Neutrophil (primary cell): Measurements from ENCODE around the gene GIMAP7.
"Not testable (repeated sequence)": the region's sequence is repeated elsewhere in the genome, so short reads cannot be mapped to it uniquely, and the experiment has no call there.

Source experiments
- H3K27ac ChIP-seq: fragments of 200-600 bp; sonication (generic); 2 replicates; pipeline ENCODE4 v1.5.1; 2016; ENCODE audit warnings: mild to moderate bottlenecking, moderate library complexity
- H3K27me3 ChIP-seq: fragments of 200-600 bp; sonication (generic); 2 replicates; pipeline ENCODE4 v1.6.0; 2016; ENCODE audit warnings: mild to moderate bottlenecking
- H3K36me3 ChIP-seq: fragments of 200-600 bp; sonication (generic); 2 replicates; pipeline ENCODE4 v1.5.1; 2017
- H3K4me1 ChIP-seq, 2 experiments: fragments of 200-600 bp in 1 of 2; sonication (generic) in 1 of 2; 1 replicate in 1 of 2; 2 replicates in 1 of 2; pipeline versions ENCODE4 v1.5.1 to v1.6.1; 2013 to 2016; ENCODE audit warnings: low read depth in 1 of 2, low read length in 1 of 2, mild to moderate bottlenecking in 1 of 2, moderate library complexity in 1 of 2; ENCODE audit not compliant: control insufficient read depth in 1 of 2, insufficient read depth in 1 of 2
- H3K4me3 ChIP-seq, 2 experiments: fragments of 200-600 bp in 1 of 2; sonication (generic) in 1 of 2; 1 replicate in 1 of 2; 2 replicates in 1 of 2; pipeline ENCODE4 v1.5.1; 2013 to 2016; ENCODE audit warnings: low read depth in 1 of 2, low read length in 1 of 2, mild to moderate bottlenecking in 1 of 2, moderate library complexity in 1 of 2
- H3K9me3 ChIP-seq: fragments of 200-600 bp; sonication (generic); 2 replicates; pipeline ENCODE4 v1.5.1; 2016
- TF ChIP-seq, protein P1 (sequence below): fragments of 200-600 bp; sonication (generic); IDR thresholded peaks from 2 replicates; pipeline ENCODE4 v1.5.1; 2016; ENCODE audit warnings: antibody characterized with exemption

Gene GIMAP7

DNA sequence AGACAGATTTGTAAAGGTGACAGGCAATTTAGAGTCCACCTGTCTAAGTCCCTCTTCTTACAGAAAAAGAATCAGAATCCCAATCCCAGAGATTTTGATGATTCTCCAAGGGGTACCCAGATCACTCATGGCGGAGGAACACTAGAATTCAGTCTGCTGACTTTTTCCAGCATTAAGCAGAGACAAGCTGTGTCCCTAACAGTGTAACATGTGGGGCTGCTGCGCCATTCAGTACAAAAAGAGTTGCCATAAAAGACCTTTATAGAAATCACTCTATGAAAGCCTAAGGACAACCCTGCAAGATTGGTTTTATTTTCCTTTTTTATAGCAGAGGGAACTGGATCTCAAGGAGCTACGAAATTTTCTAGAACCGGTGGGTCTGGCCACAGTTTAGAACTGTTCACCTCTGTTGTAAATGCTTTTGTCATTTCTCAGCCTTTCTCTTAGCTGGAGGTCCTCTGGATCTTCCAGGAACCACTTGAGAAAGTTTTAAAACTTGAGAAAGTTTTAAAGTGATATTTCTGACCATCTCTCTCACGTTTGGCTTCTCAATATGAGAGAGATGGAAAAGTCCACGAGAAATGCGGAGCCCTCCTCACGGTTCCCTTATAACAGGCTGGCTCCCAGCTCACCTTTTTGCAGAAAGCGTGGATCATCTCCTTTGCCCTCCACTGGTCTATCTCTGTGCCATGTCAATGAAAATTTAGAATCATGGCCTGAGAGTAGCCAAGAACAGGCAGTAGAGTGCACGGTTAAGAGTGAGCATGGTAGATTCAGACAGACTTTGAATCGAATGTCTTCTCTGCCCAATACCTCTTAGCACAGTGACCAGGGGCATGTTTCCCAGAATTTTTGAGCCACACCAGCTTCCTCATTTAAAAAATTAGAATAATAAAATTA lies 826 bp downstream of the GIMAP7 start:
- Histone ChIP-seq H3K4me1 (no peaks in the 10 kb centered on the region), H3K27me3 (peaks cover 17% of the 10 kb centered on the region), H3K36me3 (no peaks in the 10 kb centered on the region), H3K4me3 (no peak overlapping the region), H3K27ac (no peak overlapping the region), H3K9me3 (no peaks in the 10 kb centered on the region)
- TF ChIP-seq, protein P1, sequence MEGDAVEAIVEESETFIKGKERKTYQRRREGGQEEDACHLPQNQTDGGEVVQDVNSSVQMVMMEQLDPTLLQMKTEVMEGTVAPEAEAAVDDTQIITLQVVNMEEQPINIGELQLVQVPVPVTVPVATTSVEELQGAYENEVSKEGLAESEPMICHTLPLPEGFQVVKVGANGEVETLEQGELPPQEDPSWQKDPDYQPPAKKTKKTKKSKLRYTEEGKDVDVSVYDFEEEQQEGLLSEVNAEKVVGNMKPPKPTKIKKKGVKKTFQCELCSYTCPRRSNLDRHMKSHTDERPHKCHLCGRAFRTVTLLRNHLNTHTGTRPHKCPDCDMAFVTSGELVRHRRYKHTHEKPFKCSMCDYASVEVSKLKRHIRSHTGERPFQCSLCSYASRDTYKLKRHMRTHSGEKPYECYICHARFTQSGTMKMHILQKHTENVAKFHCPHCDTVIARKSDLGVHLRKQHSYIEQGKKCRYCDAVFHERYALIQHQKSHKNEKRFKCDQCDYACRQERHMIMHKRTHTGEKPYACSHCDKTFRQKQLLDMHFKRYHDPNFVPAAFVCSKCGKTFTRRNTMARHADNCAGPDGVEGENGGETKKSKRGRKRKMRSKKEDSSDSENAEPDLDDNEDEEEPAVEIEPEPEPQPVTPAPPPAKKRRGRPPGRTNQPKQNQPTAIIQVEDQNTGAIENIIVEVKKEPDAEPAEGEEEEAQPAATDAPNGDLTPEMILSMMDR = no peak

- H3K4me3 ChIP-seq = no peak overlapping the region
- H3K36me3 ChIP-seq = no peaks in the 10 kb centered on the region
- H3K4me1 ChIP-seq = no peaks in the 10 kb centered on the region
- H3K27ac ChIP-seq = no peak overlapping the region
- H3K9me3 ChIP-seq = no peaks in the 10 kb centered on the region
- TF ChIP-seq, protein P1 = no peak
- H3K27me3 ChIP-seq = peaks cover 17% of the 10 kb centered on the region
Observed at GRCh38 chr7:150516956-150517745, 2.5 kb downstream of the GIMAP7 start.

GRCh38 chr7:150519310-150519709 lies 4.6 kb downstream of the GIMAP7 start:
- no peak overlapping the region for H3K27ac ChIP-seq
- no peaks in the 10 kb centered on the region for H3K4me1 ChIP-seq
- H3K27me3 ChIP-seq = peaks cover 17% of the 10 kb centered on the region
- no peaks in the 10 kb centered on the region for H3K36me3 ChIP-seq
- no peak overlapping the region for H3K4me3 ChIP-seq
- TF ChIP-seq, protein P1 = no peak
- no peaks in the 10 kb centered on the region for H3K9me3 ChIP-seq

DNA sequence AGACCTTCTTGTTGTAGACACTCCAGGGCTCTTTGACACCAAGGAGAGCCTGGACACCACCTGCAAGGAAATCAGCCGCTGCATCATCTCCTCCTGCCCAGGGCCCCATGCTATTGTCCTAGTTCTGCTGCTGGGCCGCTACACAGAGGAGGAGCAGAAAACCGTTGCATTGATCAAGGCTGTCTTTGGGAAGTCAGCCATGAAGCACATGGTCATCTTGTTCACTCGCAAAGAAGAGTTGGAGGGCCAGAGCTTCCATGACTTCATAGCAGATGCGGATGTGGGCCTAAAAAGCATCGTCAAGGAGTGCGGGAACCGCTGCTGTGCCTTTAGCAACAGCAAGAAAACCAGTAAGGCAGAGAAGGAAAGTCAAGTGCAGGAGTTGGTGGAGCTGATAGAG lies 5.5 kb downstream of the GIMAP7 start:
- H3K36me3 ChIP-seq = no peaks in the 10 kb centered on the region
- no peak overlapping the region for H3K27ac ChIP-seq
- H3K4me1 ChIP-seq = no peaks in the 10 kb centered on the region
- H3K27me3 ChIP-seq = peaks cover 12% of the 10 kb centered on the region
- H3K9me3 ChIP-seq = no peaks in the 10 kb centered on the region
- no peak overlapping the region for H3K4me3 ChIP-seq
- TF ChIP-seq, protein P1 = no peak

DNA sequence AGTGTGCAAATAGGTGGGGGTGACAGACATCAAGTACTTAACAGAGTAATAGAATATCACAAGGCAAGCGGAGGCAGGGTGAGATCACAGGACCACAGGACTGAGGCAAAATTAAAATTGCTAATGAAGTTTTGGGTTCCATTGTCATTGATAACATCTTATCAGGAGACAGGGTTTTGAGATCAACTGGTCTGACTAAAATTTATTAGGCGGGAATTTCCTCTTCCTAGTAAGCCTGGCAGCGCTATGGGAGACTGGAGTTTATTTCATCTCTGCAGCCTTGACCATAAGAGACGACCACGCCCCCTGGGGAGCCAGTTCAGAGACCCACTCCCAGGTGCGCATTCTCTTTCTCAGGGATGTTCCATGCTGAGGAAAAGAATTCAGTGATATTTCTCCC lies 8.3 kb downstream of the GIMAP7 start:
- not testable (repeated sequence) for H3K9me3 ChIP-seq, H3K27ac ChIP-seq, H3K36me3 ChIP-seq, H3K4me1 ChIP-seq, H3K4me3 ChIP-seq, H3K27me3 ChIP-seq

DNA sequence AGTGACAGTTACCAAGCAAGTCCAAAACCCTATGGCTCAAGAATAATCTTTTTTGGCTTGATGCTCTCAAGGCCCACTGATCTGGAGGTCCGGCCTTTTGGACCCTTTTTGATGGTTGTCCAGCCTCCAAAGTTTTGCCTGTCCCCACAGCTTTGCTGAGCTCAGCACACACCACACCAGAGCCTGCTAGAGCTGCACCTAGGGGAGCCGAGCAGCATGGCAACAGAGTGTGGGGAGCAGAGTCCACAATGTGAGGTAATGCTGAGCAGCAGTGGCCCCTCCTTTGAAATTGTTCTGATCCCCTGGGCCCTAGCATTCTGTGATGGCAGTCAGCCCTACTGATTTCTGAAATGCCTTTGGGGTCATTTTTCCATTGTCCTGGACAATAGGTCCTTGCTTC lies 9.3 kb downstream of the GIMAP7 start:
- Histone ChIP-seq H3K27ac (no peak overlapping the region), H3K36me3 (no peaks in the 10 kb centered on the region), H3K4me1 (no peaks in the 10 kb centered on the region), H3K9me3 (no peaks in the 10 kb centered on the region), H3K27me3 (no peaks in the 10 kb centered on the region), H3K4me3 (no peak overlapping the region)
- TF ChIP-seq, protein P1 = no peak
